MM.1S (cell line): ENCODE results near the gene KRTAP19-1.

Source experiments
- DNase-seq: peaks from one replicate; pipeline ENCODE4 v3.0.0-alpha.2; 2015
- H2AFZ ChIP-seq: fragments of 300-600 bp; sonication (generic); 2 replicates; pipeline ENCODE4 v1.6.0; 2016; ENCODE audit warnings: antibody characterized with exemption, low read length
- H3F3A ChIP-seq: fragments of 300-600 bp; sonication (generic); 2 replicates; pipeline ENCODE4 v1.6.1; 2016; ENCODE audit warnings: mild to moderate bottlenecking, antibody characterized with exemption, low read length, moderate library complexity, mixed read lengths; ENCODE audit not compliant: insufficient read depth
- H3K27ac ChIP-seq: fragments of 300-600 bp; sonication (generic); 2 replicates; pipeline ENCODE4 v1.5.1; 2016; ENCODE audit warnings: mild to moderate bottlenecking, low read length
- H3K27me3 ChIP-seq: fragments of 300-600 bp; sonication (generic); replicated peaks from 2 replicates; pipeline ENCODE4 v1.6.0; 2016; ENCODE audit warnings: low read length; ENCODE audit not compliant: insufficient read depth
- H3K36me3 ChIP-seq: fragments of 300-600 bp; sonication (generic); replicated peaks from 2 replicates; pipeline ENCODE4 v1.6.1; 2016; ENCODE audit warnings: mild to moderate bottlenecking, low read length, mixed read lengths; ENCODE audit not compliant: insufficient read depth
- H3K4me1 ChIP-seq: fragments of 300-600 bp; sonication (generic); 2 replicates; pipeline ENCODE4 v1.6.1; 2016; ENCODE audit warnings: low read length, mixed read lengths
- H3K4me2 ChIP-seq: fragments of 300-600 bp; sonication (generic); 2 replicates; pipeline ENCODE4 v1.6.0; 2016; ENCODE audit warnings: low read depth, low read length
- H3K4me3 ChIP-seq: fragments of 300-600 bp; sonication (generic); 2 replicates; pipeline ENCODE4 v1.5.1; 2016; ENCODE audit warnings: low read length, mixed read lengths
- H3K79me2 ChIP-seq: fragments of 300-600 bp; sonication (generic); 2 replicates; pipeline ENCODE4 v1.6.1; 2016; ENCODE audit warnings: mixed run types, low read length, mixed read lengths
- H3K9ac ChIP-seq: fragments of 300-600 bp; sonication (generic); 2 replicates; pipeline ENCODE4 v1.6.1; 2016; ENCODE audit warnings: low read length, mixed read lengths
- H3K9me2 ChIP-seq: fragments of 300-600 bp; sonication (generic); replicated peaks from 2 replicates; pipeline ENCODE4 v1.6.1; 2016; ENCODE audit warnings: mild to moderate bottlenecking, low read length, mixed read lengths; ENCODE audit not compliant: insufficient read depth
- H3K9me3 ChIP-seq: fragments of 300-600 bp; sonication (generic); replicated peaks from 2 replicates; pipeline ENCODE4 v1.6.1; 2016; ENCODE audit warnings: mild to moderate bottlenecking, low read length, mixed read lengths; ENCODE audit not compliant: insufficient read depth
- H4K20me1 ChIP-seq: fragments of 300-600 bp; sonication (generic); 2 replicates; pipeline ENCODE4 v1.6.1; 2016; ENCODE audit warnings: mild to moderate bottlenecking, low read length, moderate library complexity, mixed read lengths; ENCODE audit not compliant: insufficient read depth
- CTCF ChIP-seq: fragments of 300-600 bp; sonication (generic); IDR thresholded peaks from 2 replicates; pipeline ENCODE4 v1.5.1; 2016; ENCODE audit warnings: antibody characterized with exemption, low read length, mixed read lengths
- EZH2 ChIP-seq: fragments of 300-600 bp; sonication (generic); optimal IDR thresholded peaks from 2 replicates; pipeline ENCODE3; 2017; ENCODE audit warnings: low read depth, mild to moderate bottlenecking, antibody characterized with exemption, low read length, mixed read lengths
- EZH2phosphoT487 ChIP-seq: fragments of 300-600 bp; sonication (generic); IDR thresholded peaks from 2 replicates; pipeline ENCODE4 v1.6.1; 2018; ENCODE audit warnings: antibody characterized with exemption, low read length

The KRTAP19-1 gene

DNA sequence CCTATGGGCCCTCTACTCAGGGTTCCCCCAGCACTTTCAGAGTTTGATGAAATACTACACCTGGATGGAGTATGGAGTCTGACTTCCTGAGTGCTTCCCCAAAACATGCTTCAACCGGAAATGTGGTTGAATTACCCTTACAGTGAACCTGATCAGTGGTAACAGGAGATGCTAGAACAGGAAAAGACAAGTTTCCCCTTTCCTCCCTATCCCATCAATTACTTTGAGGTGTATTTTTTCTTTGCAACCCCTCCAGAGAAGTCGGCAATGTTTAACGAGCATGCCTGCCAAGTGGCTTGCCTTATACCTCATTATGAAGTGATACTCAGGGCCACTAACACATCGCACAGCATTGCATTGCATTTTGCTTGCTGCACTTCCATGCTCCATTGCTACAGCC, 33.1 kb downstream of the KRTAP19-1 start:
- H3K4me2 ChIP-seq: no peak overlapping the region
- H3K9me2 ChIP-seq: no peaks in the 10 kb centered on the region
- H3K4me1 ChIP-seq: no peaks in the 10 kb centered on the region
- H3K27me3 ChIP-seq: no peaks in the 10 kb centered on the region
- no peaks in the 10 kb centered on the region for H3K79me2 ChIP-seq
- H3K4me3 ChIP-seq: no peak overlapping the region
- TF ChIP-seq EZH2phosphoT487: no peak
- no peak for TF ChIP-seq EZH2
- TF ChIP-seq CTCF: no peak
- H3K36me3 ChIP-seq: no peaks in the 10 kb centered on the region
- no peak overlapping the region for H3K9ac ChIP-seq
- H3F3A ChIP-seq: no peaks in the 10 kb centered on the region
- H2AFZ ChIP-seq: no peak overlapping the region
- H3K9me3 ChIP-seq: no peaks in the 10 kb centered on the region
- no peak for DNase-seq
- no peak overlapping the region for H3K27ac ChIP-seq
- H4K20me1 ChIP-seq: no peaks in the 10 kb centered on the region

DNA sequence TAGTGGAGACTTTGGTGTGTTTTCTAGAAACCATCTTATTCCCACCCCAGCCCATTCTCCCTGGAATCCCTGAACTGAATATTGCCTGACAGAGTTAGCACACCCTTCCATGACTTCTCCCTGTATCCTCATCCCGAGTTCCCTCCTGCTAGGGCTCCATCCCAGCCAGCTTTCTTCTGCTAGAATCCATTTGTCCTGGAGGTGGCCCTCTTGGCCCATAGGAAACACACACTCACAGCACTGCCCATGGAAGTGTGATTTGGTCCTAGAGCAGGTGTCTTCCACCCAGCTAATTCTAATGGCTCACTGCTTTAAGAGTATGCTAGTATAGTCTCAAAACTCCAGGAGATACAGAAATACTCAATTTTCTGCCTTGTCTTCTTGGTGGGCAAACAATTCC, 36.0 kb downstream of the KRTAP19-1 start:
- Histone ChIP-seq H3F3A (no peaks in the 10 kb centered on the region), H3K79me2 (no peaks in the 10 kb centered on the region), H3K27ac (no peak overlapping the region), H3K9me2 (no peaks in the 10 kb centered on the region), H3K9me3 (no peaks in the 10 kb centered on the region), H3K36me3 (no peaks in the 10 kb centered on the region), H4K20me1 (no peaks in the 10 kb centered on the region), H2AFZ (no peak overlapping the region), H3K27me3 (no peaks in the 10 kb centered on the region), H3K9ac (no peak overlapping the region), H3K4me2 (no peak overlapping the region), H3K4me1 (no peaks in the 10 kb centered on the region), H3K4me3 (no peak overlapping the region)
- TF ChIP-seq EZH2 (no peak), CTCF (no peak), EZH2phosphoT487 (no peak)
- no peak for DNase-seq

GRCh38 chr21:30443226-30443625, 36.9 kb downstream of the KRTAP19-1 start:
- no peak overlapping the region for H3K4me3 ChIP-seq
- H3K4me1 ChIP-seq: no peaks in the 10 kb centered on the region
- H3K27ac ChIP-seq: no peak overlapping the region

More at GRCh38 chr21:30443226-30443625, 36.9 kb downstream of the KRTAP19-1 start:
- H3K9me3 ChIP-seq: no peaks in the 10 kb centered on the region
- no peak overlapping the region for H3K4me2 ChIP-seq
- no peaks in the 10 kb centered on the region for H3K27me3 ChIP-seq
- H3K9ac ChIP-seq: no peak overlapping the region
- no peaks in the 10 kb centered on the region for H3K36me3 ChIP-seq
- H2AFZ ChIP-seq: no peak overlapping the region
- TF ChIP-seq EZH2phosphoT487: no peak
- TF ChIP-seq EZH2: no peak
- no peak for TF ChIP-seq CTCF
- no peaks in the 10 kb centered on the region for H3F3A ChIP-seq
- no peaks in the 10 kb centered on the region for H3K79me2 ChIP-seq
- H3K9me2 ChIP-seq: no peaks in the 10 kb centered on the region
- no peak for DNase-seq
- H4K20me1 ChIP-seq: no peaks in the 10 kb centered on the region
